ENCODE results near the gene COL21A1. TPM values are rescaled to one million over a fixed set of nuclear protein-coding genes. Genes with fewer than 3 reads are reported as not detected.

COL21A1 gene
- total RNA-seq, 4 donors from 2014 or later: 4.2 to 15.2 (median 4.9) TPM

DNA sequence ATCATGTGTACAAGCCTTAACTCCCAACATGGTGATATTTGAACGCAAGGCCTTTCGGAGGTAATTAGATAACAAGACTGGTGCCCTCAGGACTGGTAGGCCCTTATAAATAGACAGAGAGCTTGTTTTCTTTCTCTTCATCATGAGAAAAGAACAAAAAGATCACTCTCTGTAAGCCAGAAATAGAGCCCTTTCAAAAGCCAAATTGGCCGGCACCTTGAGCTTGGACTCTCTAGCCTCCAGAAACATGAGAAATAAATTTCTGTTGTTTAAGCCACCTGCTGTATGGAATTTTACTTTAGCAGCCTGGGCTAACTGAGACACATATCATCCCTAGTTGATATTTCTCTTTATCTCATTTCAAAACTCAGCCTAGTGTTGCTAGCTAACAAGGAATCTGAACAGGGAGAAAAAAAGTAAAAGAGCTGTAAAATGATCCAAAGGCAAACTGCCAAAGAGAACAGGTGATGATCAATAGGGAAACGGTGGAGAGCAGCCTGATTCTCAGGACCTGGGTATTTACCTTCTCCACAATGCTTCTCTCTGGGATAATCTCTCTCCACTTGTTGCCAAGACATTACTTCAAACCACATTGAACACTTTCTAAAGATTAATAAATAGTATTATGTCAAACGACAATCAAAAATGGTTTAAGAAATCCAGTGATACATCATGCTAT is 6.1 kb downstream of the COL21A1 start:
- no peak for DNase-seq (ENCODE audit: low spot score in 2 of 2)
- Histone ChIP-seq H3K36me3 (no peaks in the 10 kb centered on the region), H3K4me3 (no peak overlapping the region), H3K4me1 (peaks cover 56% of the 10 kb centered on the region), H3K27me3 (no peaks in the 10 kb centered on the region), H3K27ac (no peak overlapping the region), H3K9me3 (no peaks in the 10 kb centered on the region)
- 60% methylated on average over 5 of the region's 5 CpGs for WGBS
- TF ChIP-seq, protein P1, sequence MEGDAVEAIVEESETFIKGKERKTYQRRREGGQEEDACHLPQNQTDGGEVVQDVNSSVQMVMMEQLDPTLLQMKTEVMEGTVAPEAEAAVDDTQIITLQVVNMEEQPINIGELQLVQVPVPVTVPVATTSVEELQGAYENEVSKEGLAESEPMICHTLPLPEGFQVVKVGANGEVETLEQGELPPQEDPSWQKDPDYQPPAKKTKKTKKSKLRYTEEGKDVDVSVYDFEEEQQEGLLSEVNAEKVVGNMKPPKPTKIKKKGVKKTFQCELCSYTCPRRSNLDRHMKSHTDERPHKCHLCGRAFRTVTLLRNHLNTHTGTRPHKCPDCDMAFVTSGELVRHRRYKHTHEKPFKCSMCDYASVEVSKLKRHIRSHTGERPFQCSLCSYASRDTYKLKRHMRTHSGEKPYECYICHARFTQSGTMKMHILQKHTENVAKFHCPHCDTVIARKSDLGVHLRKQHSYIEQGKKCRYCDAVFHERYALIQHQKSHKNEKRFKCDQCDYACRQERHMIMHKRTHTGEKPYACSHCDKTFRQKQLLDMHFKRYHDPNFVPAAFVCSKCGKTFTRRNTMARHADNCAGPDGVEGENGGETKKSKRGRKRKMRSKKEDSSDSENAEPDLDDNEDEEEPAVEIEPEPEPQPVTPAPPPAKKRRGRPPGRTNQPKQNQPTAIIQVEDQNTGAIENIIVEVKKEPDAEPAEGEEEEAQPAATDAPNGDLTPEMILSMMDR (IDR thresholded peaks at IDR 0.05): no peak
- TF ChIP-seq POLR2AphosphoS5 (IDR thresholded peaks at IDR 0.05) (no peak), POLR2A (IDR thresholded peaks at IDR 0.05) (no peak), EP300 (IDR thresholded peaks at IDR 0.05) (no peak)

DNA sequence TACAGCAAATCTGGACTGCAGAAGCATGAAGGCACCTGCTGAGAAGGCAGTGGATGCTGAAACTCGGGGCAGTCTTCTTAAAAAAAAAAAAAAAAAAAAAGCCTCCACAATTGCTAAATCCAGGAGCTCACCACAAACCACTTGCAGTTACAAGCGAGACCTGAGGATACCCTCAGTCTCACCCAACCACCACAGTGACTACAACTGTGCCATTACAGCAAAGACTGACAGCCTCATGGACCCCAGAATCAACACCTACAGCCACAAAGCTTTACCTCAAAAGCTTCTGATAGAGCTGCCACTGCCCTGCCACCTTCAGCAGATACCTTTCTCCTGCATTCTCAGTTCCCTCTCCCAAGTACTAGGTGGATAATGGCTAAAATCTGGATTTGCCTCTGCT is 9.0 kb downstream of the COL21A1 start:
- Histone ChIP-seq H3K27me3 (no peaks in the 10 kb centered on the region), H3K4me1 (peaks cover 46% of the 10 kb centered on the region), H3K36me3 (no peaks in the 10 kb centered on the region), H3K9me3 (no peaks in the 10 kb centered on the region), H3K27ac (no peak overlapping the region), H3K4me3 (no peak overlapping the region)
- no peak for TF ChIP-seq POLR2A (IDR thresholded peaks at IDR 0.05)
- TF ChIP-seq POLR2AphosphoS5 (IDR thresholded peaks at IDR 0.05): no peak
- TF ChIP-seq EP300 (IDR thresholded peaks at IDR 0.05): no peak
- TF ChIP-seq, protein P1 (IDR thresholded peaks at IDR 0.05): no peak
- 74% methylated on average over 2 of the region's 2 CpGs for WGBS
- no peak for DNase-seq (ENCODE audit: low spot score in 2 of 2)

DNA sequence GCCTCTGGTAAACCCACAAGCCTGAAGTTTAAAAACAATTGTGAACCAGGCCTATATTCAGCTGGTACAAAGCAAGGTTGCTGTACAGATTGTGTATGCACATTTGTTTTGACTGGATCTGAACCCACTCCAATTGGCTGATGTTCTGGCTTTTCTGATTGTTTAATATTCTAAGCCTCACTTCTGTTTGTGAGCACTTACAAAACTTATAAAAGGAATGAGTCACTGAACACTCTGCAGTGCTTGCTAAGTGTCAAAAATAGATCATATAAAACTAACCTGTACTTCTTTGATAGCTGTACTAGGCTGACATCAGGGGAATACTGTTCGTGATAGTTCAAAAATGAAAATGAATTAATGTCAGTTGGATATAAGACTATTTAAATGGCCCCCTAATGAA is 12.1 kb downstream of the COL21A1 start:
- Histone ChIP-seq H3K4me3 (no peak overlapping the region), H3K27me3 (no peaks in the 10 kb centered on the region), H3K36me3 (no peaks in the 10 kb centered on the region), H3K27ac (no peak overlapping the region), H3K9me3 (no peaks in the 10 kb centered on the region), H3K4me1 (peaks cover 32% of the 10 kb centered on the region)
- DNase-seq (ENCODE audit: low spot score in 2 of 2): no peak
- WGBS: 37% methylated on average over 1 of the region's 1 CpG
- TF ChIP-seq POLR2A (IDR thresholded peaks at IDR 0.05) (no peak), EP300 (IDR thresholded peaks at IDR 0.05) (no peak), POLR2AphosphoS5 (IDR thresholded peaks at IDR 0.05) (no peak)
- TF ChIP-seq, protein P1 (IDR thresholded peaks at IDR 0.05): no peak

DNA sequence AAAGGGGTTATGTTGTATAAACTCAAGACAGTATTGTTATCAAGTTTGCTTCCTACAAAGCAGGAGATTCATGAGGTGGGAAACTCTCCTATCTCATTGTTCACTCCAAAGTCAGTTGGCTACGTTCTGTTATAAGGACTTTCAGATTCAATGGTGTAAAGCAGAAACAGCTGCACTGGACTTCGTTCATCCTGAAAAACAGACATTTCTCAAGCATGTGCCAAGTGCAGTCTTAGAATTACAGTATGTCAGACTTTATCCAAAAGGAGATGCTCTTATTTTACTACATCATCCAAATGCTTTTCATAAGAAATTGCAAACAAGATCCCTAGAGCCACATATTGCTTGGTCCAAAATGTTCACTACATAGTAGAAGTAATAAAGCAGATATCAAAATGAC is 14.9 kb downstream of the COL21A1 start:
- Histone ChIP-seq H3K27ac (no peak overlapping the region), H3K36me3 (no peaks in the 10 kb centered on the region), H3K4me3 (no peak overlapping the region), H3K9me3 (no peaks in the 10 kb centered on the region), H3K4me1 (peaks cover 30% of the 10 kb centered on the region), H3K27me3 (no peaks in the 10 kb centered on the region)
- WGBS: 33% methylated on average over 2 of the region's 2 CpGs
- no peak for DNase-seq (ENCODE audit: low spot score in 2 of 2)
- TF ChIP-seq EP300 (IDR thresholded peaks at IDR 0.05) (no peak), POLR2AphosphoS5 (IDR thresholded peaks at IDR 0.05) (no peak), POLR2A (IDR thresholded peaks at IDR 0.05) (no peak)
- TF ChIP-seq, protein P1 (IDR thresholded peaks at IDR 0.05): no peak

DNA sequence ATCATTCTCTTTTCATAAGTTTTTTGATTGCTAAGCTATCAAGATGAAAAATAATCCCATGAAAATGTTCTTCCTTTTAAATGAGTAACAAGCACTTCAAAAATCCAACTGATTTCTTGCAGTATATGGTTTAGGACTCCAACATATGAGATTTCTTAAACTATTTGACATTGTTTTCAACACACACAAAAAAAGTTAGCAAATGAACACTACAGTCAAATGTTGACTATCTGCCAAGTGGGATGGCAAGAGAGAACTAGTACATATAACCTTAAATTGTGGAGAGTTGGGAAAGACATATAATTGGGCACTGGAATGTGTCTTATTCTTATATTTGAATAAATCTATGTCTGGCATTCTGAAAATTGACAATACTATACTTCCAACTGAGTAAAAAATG is 15.6 kb downstream of the COL21A1 start:
- DNase-seq (ENCODE audit: low spot score in 2 of 2): no peak
- no peaks in the 10 kb centered on the region for H3K36me3 ChIP-seq
- H3K4me1 ChIP-seq: peaks cover 24% of the 10 kb centered on the region
- H3K27me3 ChIP-seq: no peaks in the 10 kb centered on the region
- no peak overlapping the region for H3K27ac ChIP-seq
- TF ChIP-seq, protein P1 (IDR thresholded peaks at IDR 0.05): no peak
- TF ChIP-seq EP300 (IDR thresholded peaks at IDR 0.05) (no peak), POLR2AphosphoS5 (IDR thresholded peaks at IDR 0.05) (no peak), POLR2A (IDR thresholded peaks at IDR 0.05) (no peak)
- H3K9me3 ChIP-seq: no peaks in the 10 kb centered on the region
- H3K4me3 ChIP-seq: no peak overlapping the region
